Neural progenitor cell (in vitro differentiated cells): ENCODE data around the gene SPTBN2.

Experiments
- EZH2 ChIP-seq: fragments of 200-600 bp; sonication (generic); IDR thresholded peaks from 2 replicates; pipeline ENCODE4 v1.6.1; 2017; ENCODE audit warnings: antibody characterized with exemption, mild to moderate bottlenecking, moderate library complexity
- TF ChIP-seq, protein P1 (sequence below): fragments of 200-600 bp; sonication (generic); IDR thresholded peaks from 2 replicates; pipeline ENCODE4 v1.5.1; 2017; ENCODE audit warnings: antibody characterized with exemption, mild to moderate bottlenecking

DNA sequence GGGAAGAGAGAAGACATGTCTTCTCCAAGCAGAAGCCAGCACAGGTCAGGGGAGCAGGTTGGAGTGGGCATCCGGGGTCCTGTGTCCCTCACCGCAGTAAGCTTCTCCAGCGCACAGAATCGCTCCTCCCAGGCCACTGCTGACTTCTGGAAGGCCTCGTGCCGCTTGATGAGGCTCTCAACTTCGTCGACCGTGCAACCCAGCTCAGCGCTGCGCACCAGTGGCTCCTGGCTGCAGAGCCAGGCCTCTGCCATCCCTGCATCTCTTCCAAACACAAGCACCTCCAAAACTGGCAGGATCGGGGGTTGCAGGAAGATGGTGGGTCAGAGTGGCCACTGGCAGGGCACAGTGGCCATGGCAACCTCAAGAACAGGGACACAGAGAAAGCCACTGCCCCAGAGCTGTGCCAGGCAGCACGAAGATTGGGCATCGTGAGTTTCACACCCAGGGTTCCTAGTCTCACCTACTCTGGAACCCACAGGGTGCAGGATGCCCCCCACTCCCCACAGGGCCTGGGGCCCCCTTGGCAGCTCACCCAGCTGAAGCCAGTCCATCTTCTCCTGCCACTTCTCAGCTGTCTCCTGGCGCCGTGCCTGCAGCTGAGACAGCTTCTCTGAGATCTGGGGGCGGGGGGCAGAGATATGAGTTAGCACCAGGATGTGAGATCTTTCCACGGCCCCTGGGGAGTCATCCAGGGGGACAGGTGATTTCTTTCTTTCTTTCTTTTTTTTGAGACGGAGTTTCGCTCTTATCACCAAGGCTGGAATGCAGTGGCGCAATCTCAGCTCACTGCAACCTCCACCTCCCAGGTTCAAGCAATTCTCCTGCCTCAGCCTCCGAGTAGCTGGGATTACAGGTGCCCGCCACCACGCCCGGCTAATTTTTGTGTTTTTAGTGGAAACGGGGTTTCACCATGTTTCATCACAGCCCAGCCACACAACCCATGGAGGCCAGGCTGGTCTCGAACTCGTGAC, 40.2 kb downstream of the SPTBN2 start:
- TF ChIP-seq, protein P1, sequence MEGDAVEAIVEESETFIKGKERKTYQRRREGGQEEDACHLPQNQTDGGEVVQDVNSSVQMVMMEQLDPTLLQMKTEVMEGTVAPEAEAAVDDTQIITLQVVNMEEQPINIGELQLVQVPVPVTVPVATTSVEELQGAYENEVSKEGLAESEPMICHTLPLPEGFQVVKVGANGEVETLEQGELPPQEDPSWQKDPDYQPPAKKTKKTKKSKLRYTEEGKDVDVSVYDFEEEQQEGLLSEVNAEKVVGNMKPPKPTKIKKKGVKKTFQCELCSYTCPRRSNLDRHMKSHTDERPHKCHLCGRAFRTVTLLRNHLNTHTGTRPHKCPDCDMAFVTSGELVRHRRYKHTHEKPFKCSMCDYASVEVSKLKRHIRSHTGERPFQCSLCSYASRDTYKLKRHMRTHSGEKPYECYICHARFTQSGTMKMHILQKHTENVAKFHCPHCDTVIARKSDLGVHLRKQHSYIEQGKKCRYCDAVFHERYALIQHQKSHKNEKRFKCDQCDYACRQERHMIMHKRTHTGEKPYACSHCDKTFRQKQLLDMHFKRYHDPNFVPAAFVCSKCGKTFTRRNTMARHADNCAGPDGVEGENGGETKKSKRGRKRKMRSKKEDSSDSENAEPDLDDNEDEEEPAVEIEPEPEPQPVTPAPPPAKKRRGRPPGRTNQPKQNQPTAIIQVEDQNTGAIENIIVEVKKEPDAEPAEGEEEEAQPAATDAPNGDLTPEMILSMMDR = no peak
- no peak for TF ChIP-seq EZH2
